Colonic mucosa (tissue), 4 donors: ENCODE results near the gene TP53I13. TPM values are rescaled to one million over a fixed set of nuclear protein-coding genes. Genes with fewer than 3 reads are reported as not detected.

ENCODE experiments used
- DNase-seq: peaks from one replicate; pipeline ENCODE4 v3.0.0-alpha.2; 2020
- H3K27ac ChIP-seq: fragments of 200-600 bp; one replicate; pipeline ENCODE4 v1.8.0; 2021
- H3K27me3 ChIP-seq: fragments of 200-600 bp; one replicate; pipeline ENCODE4 v1.8.0; 2021
- H3K36me3 ChIP-seq: fragments of 200-600 bp; one replicate; pipeline ENCODE4 v1.8.0; 2021
- H3K4me1 ChIP-seq: fragments of 200-600 bp; one replicate; pipeline ENCODE4 v1.8.0; 2021; ENCODE audit warnings: mild to moderate bottlenecking
- H3K4me3 ChIP-seq: fragments of 200-600 bp; one replicate; pipeline ENCODE4 v1.8.0; 2021
- H3K9ac ChIP-seq, 2 donors: one replicate each; pipeline ENCODE4 v1.7.0; 2013; ENCODE audit warnings: control low read depth in 2 of 2, low read depth in 2 of 2, low read length in 2 of 2
- H3K9me3 ChIP-seq: fragments of 200-600 bp; one replicate; pipeline ENCODE4 v1.8.0; 2021
- CTCF ChIP-seq: fragments of 200-600 bp; IDR thresholded peaks from one replicate; pipeline ENCODE4 v1.8.0; 2022; ENCODE audit warnings: antibody characterized with exemption, mild to moderate bottlenecking
- intact Hi-C: fragments of 100-400 bp; cut with DNase I; formaldehyde crosslinking; loops from one replicate; pipeline ENCODE4 v1.14.1; 2022
- total RNA-seq, 2 donors: library from RNA; stranded (reverse); fragmentation: NEBNext Ultra II Directional in 1 of 2; extraction: Animal tissue kit (Norgen Biotek cat#: 25700) in 1 of 2; gene quantifications; one replicate each; pipeline ENCODE4 v1.2.1, GENCODE V29; 2021
- donor health status: healthy.
- donor health status: DM: no; HTN: no; CAD: no.
- donor health status: DM: no; HTN: no; CAD: no.

Gene TP53I13
- total RNA-seq: 10 to 100 TPM; 41.2 to 91.2 TPM

- Histone ChIP-seq H3K4me1 (peaks cover 8% of the 10 kb centered on the region), H3K9me3 (no peaks in the 10 kb centered on the region)
- intact Hi-C loops: no loop called here
Measured at GRCh38 chr17:29568331-29569244, at the start of gene TP53I13. TSS of gene TP53I13 (plus strand) at chr17:29568701. CDS start at chr17:29568759, 58 bp downstream.

GRCh38 chr17:29524692-29525091 lies 43.8 kb upstream of the TP53I13 start:
- no peaks in the 10 kb centered on the region for H3K9me3 ChIP-seq
- no peaks in the 10 kb centered on the region for H3K36me3 ChIP-seq
- H3K27ac ChIP-seq: no peak overlapping the region
- intact Hi-C loops: no loop called here
- no peak overlapping the region for H3K4me3 ChIP-seq
- no peaks in the 10 kb centered on the region for H3K4me1 ChIP-seq
- no peak for DNase-seq
- no peaks in the 10 kb centered on the region for H3K27me3 ChIP-seq
- H3K9ac ChIP-seq: no peak overlapping the region
- no peak for TF ChIP-seq CTCF

More at GRCh38 chr17:29568331-29569244, at the start of gene TP53I13:
- H3K36me3 ChIP-seq: no peaks in the 10 kb centered on the region
- H3K27ac ChIP-seq: peak within 1 kb of the TSS; percentile 94
- H3K27me3 ChIP-seq: no peaks in the 10 kb centered on the region
- TF ChIP-seq CTCF: no peak
- peak within 1 kb of the TSS; percentile 85 to 88 for H3K9ac ChIP-seq
- H3K4me3 ChIP-seq: peak within 1 kb of the TSS; percentile 82
- peak; percentile 95 for DNase-seq

- no peak overlapping the region for H3K9ac ChIP-seq
- H3K36me3 ChIP-seq: no peaks in the 10 kb centered on the region
- no peaks in the 10 kb centered on the region for H3K27me3 ChIP-seq
- H3K4me1 ChIP-seq: no peaks in the 10 kb centered on the region
- H3K4me3 ChIP-seq: no peak overlapping the region
- DNase-seq: no peak
- no peaks in the 10 kb centered on the region for H3K9me3 ChIP-seq
- intact Hi-C loops: no loop called here
- TF ChIP-seq CTCF: no peak
- no peak overlapping the region for H3K27ac ChIP-seq
Measured at GRCh38 chr17:29526322-29526721, 42.2 kb upstream of the TP53I13 start.

GRCh38 chr17:29533976-29534375 lies 34.5 kb upstream of the TP53I13 start:
- H3K27ac ChIP-seq: no peak overlapping the region
- H3K4me3 ChIP-seq: no peak overlapping the region
- intact Hi-C loops: no loop called here

GRCh38 chr17:29544066-29544465 lies 24.4 kb upstream of the TP53I13 start:
- no peaks in the 10 kb centered on the region for H3K9me3 ChIP-seq
- no peak overlapping the region for H3K4me3 ChIP-seq
- DNase-seq: no peak
- H3K9ac ChIP-seq: no peak overlapping the region
- no peak for TF ChIP-seq CTCF
- intact Hi-C loops: no loop called here
- H3K27me3 ChIP-seq: no peaks in the 10 kb centered on the region
- H3K36me3 ChIP-seq: peaks cover 5% of the 10 kb centered on the region
- H3K4me1 ChIP-seq: no peaks in the 10 kb centered on the region
- H3K27ac ChIP-seq: no peak overlapping the region

More at GRCh38 chr17:29533976-29534375, 34.5 kb upstream of the TP53I13 start:
- DNase-seq: no peak
- no peak overlapping the region for H3K9ac ChIP-seq
- H3K9me3 ChIP-seq: no peaks in the 10 kb centered on the region
- no peaks in the 10 kb centered on the region for H3K36me3 ChIP-seq
- no peak for TF ChIP-seq CTCF
- H3K27me3 ChIP-seq: no peaks in the 10 kb centered on the region
- H3K4me1 ChIP-seq: no peaks in the 10 kb centered on the region
